NCI-H2196 treated with DMSO at 0.1 percent for 48 hours (cell line): ENCODE data around the gene WDR45B.

Source experiments
- DNase-seq: peaks from one replicate; lab custom pipeline; 2025; ENCODE audit not compliant: unreplicated experiment; lab: John Stamatoyannopoulos, UW

WDR45B gene

DNA sequence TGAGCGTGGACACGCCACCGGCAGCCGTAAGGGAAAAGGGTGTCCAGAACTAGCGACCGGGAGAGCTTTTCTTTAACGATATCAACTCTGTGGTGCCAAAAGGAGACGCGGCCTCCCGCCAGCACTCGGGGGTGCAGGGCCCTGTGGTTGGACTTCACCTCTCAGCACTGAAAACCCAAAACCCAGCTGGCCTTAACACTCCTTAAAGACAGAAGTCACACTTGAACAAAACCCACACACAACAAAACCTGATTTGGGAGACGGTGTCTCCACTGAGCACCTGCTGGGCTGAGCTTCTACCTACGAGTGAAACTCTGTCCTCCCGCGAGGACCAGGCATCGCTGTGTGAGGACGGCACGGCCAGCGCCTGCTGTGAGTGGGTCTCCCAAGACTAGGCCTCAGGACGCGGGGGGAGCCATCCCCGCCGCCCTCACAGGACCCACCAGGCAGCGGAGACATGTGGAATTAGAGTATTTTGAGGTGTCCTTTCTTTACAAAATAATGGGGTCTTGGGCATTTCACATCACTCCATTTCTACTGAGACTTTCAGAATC is 46.7 kb downstream of the WDR45B start:
- no peak for DNase-seq

DNA sequence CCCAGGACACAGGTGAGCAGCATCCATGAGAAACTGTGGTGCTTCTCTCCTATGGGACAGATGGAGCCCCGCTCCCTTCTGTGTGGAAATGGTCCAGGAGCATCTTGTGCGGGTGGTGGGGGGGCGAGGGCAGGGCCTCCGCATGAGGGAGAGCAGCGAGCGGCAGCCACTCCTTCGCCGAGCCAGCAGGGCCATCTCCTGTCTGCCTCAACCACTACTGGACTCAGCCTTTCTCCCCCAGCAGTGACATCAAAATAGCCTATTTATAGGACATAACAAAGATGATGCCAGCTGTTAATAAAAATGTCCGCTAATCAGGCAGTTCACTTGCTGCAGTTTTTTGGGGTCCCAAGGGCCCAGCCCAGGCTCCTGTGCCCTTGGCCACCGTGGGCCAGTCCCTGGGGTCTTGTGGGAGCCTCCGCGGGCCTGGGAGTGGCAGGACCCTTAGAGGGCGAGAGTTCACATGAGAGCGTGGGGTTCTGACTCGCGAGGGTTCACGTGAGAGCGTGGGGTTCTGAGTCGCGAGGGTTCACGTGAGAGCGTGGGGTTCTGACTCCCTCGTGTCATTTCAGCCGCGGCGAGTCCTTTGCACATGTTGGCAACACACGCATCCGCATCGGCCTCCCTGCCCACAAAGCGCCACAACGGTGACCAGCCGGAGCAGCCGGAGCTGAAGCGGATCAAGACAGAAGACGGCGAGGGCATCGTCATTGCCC is 47.4 kb downstream of the WDR45B start:
- DNase-seq = no peak

- no peak for DNase-seq
Observed at GRCh38 chr17:82599674-82600661, 48.3 kb downstream of the WDR45B start.

DNA sequence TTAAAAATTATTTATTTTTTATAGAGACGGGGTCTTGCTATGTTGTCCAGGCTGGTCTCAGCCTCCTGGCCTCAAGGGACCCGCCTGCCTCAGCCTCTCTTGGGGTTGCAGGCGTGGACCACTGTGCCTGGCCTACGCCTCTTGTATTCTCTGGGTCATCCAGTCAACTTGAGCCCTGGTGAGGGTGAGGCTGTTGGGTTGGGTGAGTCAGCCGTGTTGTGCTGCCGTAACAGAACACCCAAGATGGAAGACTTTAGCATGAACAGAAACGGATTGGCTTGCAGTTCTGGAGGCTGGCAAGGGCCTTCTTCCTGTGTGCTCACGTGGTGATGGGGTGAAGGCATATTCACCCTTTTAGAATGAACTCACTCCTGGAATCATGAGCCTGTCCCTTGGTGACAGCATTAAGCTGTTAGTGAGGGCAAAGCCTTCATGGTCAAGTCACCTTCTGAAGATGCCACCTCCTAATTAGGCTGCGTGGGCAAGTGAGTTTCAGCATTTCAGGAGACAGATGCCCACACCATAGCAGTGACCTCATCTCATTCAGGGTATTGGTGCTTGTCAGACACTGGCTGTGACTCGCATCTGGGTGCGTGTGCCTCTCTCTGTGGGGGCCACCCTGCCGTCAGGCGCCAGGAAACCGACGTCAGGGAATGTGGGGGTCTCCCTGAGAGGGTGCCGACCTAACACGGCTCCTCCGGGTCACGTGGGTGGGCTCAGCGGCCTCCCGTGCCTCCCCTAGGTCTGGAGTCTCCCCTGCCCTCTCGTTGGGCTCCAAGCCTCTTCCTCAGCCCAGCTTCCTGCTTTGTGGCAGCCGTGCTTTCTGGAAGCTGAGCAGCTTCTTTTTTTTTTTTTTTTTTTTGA is 49.8 kb downstream of the WDR45B start:
- no peak for DNase-seq

- no peak for DNase-seq
Observed at GRCh38 chr17:82596837-82597672, 51.2 kb downstream of the WDR45B start.

GRCh38 chr17:82596296-82596695 is 51.9 kb downstream of the WDR45B start:
- no peak for DNase-seq

DNA sequence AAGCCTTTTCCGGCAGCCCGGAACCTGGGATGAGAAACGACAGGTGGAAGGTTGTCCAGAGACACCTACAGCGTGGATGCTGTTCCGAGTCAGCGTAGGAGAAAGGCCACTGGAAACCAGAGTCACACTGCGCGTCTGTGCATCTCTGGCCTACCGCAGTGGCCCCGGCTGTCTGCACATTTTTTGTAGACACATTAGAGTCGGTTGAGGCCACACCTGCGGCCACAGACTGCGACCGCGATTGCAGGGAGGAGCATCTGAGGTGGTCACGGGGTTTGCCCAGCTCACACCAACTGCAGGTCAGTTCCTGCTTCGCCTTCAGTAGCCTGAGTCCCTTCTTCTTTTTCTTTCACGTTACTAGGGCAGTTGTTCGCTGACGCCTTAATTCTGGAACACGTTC is 52.4 kb downstream of the WDR45B start:
- DNase-seq = no peak

GRCh38 chr17:82594571-82594970 is 53.7 kb downstream of the WDR45B start:
- DNase-seq = no peak

GRCh38 chr17:82593590-82594087 is 54.6 kb downstream of the WDR45B start:
- no peak for DNase-seq

GRCh38 chr17:82592767-82593589 is 55.3 kb downstream of the WDR45B start:
- peak; percentile 85 for DNase-seq

DNA sequence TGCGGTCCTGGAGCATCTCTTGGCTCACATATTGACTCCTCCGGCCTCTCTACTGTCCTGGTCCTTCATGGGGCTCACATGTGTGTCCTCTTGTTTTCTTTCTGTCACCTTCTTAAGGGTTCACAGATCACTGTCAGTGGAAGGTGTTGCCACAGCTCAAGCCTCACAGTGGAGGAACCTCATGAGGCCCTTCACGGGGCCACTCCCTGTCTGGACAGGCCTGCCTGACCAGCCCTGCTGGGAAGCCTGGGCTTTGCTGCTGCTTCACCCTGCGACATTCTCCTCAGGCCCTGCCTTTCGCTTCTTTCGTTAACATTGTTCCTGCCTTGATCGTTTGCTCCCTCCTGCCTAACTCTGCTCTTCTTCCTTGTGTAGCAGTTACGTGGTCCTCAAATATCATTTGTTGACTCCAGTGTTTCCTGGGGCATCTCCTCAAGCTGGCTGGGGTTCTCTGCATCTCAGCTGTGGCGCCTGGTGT is 55.9 kb downstream of the WDR45B start:
- DNase-seq = no peak

DNA sequence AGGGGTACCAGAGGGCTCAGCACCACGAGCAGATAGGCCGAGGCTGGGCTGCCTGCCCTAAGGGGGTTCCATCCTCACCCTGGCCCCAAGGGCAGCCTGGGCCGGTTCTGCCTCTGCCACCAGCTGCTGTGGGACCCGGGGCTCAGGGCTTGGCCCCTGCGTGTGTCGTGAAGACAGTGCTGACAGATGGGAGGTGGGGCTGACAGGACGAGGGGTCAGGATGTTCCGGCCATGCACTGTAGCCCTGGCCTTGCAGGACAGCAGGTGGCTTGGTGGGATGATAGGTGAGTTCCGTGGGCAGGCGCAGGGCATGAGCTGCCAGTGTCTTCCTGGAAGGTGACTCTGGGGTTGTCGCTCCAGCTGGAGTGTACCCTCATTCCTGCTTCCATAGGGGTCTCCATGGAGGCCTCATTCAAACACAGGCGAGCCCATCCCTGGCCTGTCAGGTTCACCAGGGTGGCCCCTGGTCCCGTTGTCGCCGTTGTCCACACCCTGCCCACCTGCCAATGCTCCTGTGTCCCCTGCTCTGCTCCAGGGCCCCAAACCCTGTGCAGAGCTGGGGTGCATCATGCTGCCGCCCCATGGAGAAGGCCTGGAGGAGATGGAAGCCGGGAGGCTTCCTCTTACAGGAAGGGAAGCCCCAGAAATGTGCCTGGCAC is 57.2 kb downstream of the WDR45B start:
- no peak for DNase-seq

- no peak for DNase-seq
Observed at GRCh38 chr17:82590216-82590615, 58.0 kb downstream of the WDR45B start.

- DNase-seq = no peak
Observed at GRCh38 chr17:82589851-82590180, 58.4 kb downstream of the WDR45B start.

DNA sequence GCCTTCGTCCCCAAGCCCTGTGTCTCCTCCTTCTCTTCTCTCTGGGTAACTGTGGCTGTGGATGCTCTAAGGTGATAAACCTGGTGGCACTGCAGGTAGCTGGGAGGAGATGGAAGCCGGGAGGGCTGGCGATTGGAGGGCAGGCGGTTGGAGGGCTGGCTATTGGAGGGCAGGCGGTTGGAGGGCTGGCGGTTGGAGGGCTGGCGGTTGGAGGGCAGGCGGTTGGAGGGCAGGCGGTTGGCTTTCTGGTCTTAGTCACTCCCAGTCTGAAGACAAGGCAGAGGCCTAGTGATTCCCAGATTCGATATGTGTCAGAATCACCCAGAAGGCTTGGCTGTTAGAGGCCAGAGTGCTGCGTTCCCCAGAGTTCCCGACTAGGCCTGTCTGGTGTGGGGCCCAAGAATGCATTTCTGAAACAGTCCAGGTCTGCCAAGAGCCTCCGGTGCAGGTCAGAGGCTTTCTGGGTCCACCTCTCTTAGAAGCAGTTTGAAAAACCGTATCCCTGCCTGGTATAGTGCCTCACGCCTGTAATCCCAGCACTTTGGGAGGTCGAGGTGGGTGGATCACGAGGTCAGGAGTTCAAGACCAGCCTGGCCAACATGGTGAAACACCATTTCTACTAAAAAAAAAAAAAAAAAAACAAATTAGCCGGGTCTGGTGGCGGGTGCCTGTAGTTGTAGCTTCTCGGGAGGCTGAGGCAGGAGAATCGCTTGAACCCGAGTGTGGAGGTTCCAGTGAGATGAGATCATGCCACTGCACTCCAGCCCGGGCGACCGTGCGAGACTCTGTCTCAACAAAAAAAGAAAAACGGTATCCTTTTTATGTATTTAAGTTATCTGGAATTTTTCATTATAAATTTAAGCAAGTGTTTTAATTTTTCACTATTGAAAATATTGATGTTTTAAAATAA is 59.7 kb downstream of the WDR45B start:
- DNase-seq = no peak

- no peak for DNase-seq
Observed at GRCh38 chr17:82587234-82588086, 60.8 kb downstream of the WDR45B start.
